GM18907 (cell line): ENCODE data around the gene YBX2.
A peak's percentile ranks its signal among the peaks of the same experiment; 100 is the strongest.

Source experiments
- ATAC-seq: cut with Tn5 transposase; IDR thresholded peaks from one replicate; pipeline ENCODE4 v1.9.1; 2021; ENCODE audit warnings: mild to moderate bottlenecking, moderate library complexity; ENCODE audit not compliant: unreplicated experiment

YBX2 gene

DNA sequence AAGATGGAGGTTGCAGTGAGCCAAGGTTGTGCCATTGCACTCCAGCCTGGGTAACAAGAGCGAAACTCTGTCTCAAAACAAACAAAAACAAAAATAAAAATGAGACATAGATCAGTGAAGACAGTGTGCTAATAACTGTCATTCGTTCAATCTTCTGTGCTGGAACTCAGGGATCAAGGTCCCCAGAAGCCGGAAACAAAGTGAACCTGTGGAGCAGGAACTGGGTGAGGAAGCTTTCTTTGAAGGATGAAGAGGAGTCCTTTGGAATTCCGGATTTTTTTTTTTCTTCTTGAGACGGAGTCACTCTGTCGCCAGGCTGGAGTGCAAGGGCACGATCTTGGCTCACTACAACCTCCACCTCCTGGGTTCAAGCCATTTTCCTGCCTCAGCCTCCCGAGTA is 15.0 kb downstream of the YBX2 start:
- ATAC-seq = no peak

DNA sequence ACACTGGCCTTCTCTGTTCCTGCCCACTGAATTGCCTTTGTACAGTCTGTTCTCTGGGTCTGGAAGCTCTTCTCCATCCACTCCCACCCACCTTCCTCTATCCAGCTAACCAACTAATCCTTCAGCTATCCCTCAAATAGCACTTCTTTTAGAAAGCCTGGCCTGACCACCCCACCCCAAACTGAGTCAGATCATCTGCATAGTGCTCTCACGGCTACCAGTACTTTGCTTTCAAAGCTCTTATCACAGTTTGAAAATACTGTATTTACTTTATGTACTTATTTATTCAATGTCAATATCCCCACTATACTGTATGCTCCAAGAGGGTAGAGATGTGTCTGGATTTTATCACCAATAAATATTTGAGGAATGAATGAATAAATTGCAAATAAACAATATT is 27.7 kb downstream of the YBX2 start:
- ATAC-seq = no peak

DNA sequence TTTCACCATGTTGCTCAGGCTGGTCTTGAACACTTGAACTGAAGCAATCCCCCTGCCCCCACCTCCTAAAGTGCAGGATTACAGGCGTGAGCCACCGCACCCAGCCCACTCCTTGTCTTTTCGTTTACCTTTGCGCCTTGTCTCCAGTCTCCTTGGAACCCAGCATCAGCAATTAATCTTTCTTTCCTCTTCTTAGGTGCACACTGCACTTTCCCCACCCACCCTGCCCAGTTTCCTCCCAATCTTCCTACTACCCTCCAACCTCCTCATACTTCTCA is 30.7 kb downstream of the YBX2 start:
- no peak for ATAC-seq

DNA sequence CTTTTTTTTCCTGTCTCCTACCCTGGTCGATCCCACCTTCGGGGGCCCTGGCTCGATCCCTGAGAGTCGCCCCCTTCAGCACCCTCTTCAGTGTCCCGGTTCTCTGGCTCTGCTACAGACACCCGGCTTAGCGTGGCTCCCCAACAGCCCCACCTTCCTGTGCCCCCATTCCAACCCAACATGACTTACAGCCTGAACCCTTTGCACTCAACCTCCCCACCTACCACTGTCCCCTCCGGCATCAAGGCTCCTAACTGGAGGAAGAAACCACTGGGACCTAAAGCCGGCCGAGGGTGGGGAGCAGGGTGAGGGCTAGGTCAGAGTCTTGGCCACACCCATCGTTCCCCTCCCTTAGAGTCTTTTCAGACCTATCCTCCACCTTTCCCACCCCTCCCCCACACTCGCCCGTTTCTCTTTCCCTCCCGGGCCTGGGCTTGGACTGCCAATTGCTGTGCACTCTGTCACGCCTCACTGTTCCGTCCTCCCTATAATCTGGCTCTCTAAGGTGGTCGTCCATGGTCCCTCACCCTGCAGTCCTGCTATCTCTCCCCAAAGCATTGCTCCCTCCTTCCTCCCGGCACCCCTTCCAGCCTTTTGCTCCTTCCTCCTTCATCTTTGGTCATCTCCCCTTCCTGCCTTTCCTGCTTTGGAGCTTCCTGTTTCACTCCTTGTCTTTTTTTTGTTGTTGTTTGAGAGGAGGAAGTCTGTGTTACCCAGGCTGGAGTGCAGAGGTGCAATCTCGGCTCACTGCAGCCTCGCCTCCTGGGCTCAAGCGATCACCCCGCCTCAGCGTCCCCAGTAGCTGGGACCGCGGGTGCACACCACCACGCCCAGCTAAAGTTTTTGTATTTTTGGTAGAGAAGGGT is 31.3 kb downstream of the YBX2 start:
- no peak for ATAC-seq

DNA sequence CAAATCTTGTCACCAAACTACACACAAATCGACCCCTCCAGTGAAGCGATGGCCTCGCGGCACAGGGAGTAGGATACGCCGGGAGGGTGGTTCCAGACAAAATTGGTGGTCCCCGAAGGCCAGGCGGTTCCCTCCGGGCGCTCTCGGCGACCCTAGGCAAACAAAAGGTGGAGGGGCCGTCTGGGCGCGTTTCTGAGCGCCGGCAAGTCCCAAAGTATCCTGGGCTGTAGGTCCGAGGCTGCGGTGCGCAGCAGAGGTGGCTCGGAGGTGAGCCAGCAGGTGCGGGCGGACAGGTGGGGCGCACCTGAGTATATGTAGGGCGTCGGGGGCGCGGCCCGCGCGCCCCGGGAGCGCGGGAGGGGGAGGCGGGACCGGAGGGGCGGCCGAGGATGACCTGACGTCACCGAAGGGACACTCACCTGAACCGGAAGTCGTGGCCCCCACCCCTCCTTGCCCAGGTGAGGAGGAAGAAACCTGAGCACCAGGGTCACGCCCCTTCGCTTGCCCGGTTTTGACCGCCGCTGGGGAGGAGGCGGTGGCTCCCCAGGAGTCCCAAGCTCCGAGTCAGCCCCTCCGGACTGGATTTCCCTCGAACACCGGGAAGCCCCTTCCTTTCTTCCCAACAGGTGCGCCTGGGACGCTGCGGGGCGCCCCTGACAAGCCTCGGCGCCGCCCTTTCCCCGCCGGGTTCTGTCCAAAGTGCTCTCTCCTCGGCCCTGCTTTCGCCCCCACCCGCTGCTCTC is 32.1 kb downstream of the YBX2 start, which contains the start of gene CLDN7:
TSS of gene CLDN7 (minus strand) at position 287 of the 743 bp plus-strand sequence. CDS start 435 bp downstream, outside the sequence.
- ATAC-seq = no peak

DNA sequence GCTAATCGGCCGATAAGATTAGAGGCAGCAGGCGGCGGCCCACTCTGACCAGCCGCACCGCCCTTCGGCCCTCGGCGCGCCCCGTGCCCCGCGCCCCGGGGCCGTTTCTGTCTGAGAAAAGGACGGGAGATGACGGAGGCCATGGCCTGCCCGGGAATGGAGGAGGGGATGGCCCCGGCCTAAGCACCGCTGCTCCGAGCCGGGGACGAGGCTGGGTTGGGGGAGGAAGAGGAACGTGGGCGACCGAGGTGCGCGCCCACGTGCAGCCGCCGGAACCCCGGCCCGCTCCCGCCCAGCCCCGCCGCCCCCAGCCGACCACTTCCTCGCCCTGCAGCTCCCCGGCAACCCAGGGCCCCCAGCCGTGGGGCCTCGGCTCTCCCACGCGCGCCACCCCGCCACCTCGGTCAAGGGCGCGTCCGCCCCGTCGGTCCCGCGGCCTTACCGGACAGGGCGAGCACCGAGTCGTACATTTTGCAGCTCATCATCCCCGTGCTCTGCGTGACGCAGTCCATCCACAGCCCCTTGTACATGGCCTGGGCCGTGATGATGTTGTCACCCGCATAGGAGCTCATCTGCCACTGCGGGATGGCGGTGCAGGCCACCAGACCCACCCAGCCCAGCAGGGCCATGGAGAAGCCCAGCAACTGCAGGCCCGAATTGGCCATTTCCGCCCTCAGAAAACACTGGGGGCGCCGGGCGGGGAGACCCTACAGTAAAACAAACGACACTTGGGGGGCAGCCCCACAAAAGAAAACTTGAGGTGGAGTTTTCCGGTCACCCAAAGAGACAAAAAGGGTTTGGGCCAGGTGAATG is 32.9 kb downstream of the YBX2 start:
- ATAC-seq = no peak

DNA sequence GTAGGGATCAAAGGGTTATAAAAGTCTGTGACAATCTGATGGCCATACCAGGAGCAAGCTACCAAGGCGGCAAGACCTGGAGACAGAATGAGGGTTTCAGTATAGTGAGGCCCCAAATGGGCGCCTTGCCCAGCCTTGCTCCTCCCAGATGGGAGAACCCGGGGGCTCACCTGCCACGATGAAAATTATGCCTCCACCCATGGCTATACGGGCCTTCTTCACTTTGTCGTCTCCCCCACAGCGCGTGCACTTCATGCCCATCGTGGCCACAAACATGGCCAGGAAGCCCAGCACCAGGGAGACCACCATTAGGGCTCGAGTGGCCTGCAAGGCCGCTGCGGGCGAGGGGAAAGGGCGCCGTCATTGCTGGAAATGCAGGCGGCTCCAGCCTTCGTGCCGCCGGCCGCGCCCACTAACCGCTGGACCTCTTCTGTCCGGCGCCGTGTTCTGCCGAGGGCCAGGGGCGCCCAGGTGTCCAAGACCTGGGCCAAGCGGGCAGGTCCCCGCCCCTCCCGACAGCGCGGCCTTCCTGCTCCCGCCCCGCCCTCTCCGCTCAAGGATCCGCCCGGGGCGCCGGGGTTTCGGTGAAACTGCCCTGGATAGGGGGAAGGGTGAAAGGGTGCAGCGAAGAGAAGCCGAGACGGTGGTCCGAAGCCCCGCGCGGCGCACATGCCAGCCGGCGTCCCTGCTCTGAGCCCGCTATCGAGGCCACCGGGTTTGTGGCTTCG is 33.6 kb downstream of the YBX2 start:
- no peak for ATAC-seq

DNA sequence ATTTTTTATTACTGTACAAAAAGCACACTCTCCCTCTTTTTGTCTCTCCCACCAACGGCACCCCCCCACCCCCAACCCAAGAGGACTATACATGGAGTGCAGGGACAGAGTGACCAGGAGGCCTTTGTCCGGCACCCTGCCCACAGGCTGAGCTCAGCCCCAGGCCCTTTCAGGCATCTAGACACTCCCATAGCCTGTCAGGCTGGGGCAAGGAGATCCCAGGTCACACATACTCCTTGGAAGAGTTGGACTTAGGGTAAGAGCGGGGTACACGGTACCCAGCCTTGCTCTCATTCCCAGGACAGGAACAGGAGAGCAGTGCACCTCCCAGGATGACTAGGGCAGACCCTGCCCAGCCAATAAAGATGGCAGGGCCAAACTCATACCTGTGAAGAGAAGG is 34.3 kb downstream of the YBX2 start:
- ATAC-seq = no peak

DNA sequence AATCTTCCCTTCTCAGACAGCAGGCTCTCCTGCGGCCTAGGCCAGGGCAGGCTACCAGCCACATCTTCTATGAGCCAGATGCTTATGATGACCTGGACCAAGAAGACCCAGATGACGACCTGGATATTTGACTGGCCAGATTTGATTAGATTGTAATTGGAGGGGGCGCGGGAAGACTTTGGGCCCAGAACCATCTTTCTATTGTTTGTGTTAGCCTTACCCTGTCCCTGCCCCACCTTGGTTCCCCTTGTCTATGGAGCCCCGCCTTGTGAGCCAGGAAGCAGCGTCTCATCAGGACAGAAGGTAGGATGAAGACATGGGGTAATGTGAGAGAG is 34.9 kb downstream of the YBX2 start:
- no peak for ATAC-seq

DNA sequence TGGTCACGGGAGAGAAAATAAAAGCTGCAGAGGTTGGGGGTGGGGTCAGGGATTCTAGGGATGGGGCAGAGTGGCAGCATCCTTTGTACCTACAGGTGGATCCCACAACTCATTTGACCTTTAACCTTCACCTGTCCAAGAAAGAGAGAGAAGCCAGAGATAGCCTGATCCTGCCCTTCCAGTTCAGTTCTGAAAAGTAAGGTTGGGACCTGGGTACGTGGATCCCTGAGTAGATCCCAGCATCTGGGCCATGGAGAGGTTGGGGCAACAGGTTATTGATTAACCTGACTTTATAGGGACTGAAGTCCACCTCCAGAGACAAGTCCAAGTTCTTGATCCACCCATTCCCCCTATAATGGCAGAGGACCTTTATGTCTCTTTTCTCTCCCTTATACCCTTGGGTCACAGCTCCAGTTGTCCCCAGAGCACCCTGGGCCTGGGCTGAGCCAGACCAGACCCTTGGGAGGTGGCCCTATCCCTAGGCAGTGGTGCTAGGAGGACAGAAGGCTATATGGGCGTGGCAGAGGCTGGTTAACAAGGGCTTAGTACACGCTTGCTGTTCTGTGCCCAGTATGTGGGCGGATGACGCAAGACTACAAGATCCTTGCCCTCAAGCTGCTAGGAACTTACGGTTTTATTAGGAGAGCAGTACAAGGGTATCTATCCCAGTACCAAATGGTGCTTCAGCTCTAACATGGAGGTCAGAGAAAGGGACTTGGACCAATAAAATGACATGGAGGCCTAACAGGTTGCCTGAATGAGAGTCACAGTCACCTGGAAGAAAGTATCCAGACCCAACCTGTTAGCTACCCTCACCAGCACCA is 35.5 kb downstream of the YBX2 start:
- no peak for ATAC-seq

DNA sequence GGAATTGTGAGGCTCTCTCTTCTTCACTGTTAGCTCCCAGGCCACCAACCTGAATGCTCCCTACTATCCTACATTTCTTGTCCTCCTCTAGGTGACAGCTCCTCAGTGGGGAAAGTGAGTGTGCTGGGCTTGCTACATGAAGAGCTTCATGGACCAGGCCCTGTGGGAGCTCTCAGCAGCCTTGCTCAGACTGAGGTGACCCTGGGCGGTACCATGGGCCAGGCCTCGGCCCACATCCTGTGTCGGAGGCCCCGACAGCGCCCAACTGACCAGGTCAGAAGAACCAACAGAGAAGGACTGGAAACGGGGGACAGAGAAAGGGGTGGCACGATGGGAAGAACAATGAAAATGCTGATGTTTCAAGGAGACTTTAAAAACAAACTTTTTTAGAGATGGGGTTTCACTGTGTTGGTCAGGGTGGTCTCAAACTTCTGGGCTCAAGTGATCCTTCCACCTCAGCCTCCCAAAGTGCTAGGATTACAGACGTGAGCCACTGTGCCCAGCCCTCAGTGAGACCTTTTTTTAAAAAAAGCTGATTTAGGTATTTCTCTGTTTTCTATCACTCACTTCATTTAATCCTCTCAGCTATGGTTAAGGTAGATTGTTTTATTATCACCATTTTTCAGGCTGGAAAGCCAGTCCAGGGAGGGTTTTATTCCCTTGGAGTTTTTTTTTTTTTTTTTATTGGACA is 37.5 kb downstream of the YBX2 start:
- ATAC-seq = no peak

DNA sequence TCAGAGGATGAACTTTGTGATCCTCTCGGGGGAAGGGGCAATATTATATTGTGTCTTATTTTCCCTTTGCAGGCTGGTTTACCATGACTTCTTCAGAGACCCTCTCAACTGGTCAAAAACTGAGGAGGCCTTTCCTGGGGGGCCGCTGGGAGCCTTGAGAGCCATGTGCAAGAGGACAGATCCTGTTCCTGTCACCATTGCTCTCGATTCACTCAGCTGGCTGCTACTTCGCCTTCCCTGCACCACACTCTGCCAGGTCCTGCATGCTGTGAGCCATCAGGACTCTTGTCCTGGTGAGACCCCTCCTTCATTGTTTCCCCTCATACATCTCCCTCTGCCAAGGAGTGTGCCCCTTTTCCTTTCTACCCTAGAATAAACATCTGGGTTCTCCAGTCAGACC is 39.9 kb downstream of the YBX2 start:
- no peak for ATAC-seq

DNA sequence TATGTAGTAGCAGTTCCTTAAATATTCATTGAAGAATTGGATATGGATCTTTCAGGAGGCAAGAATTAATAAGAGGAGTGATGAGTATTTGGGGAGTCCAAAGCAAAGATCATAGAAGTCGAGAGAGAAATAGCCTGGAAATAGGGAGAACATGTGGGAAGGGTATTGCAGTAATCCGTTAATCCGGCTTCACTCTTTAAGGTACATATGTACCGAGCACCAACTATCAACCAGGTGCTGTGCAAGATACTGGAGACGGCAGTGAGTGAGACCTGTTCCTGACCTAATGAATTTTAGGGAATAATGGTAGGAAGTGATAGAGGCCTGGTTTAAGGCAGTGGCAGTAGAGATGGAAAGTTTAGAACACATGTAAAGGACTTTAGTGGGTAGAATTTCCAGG is 41.4 kb downstream of the YBX2 start:
- ATAC-seq = no peak

DNA sequence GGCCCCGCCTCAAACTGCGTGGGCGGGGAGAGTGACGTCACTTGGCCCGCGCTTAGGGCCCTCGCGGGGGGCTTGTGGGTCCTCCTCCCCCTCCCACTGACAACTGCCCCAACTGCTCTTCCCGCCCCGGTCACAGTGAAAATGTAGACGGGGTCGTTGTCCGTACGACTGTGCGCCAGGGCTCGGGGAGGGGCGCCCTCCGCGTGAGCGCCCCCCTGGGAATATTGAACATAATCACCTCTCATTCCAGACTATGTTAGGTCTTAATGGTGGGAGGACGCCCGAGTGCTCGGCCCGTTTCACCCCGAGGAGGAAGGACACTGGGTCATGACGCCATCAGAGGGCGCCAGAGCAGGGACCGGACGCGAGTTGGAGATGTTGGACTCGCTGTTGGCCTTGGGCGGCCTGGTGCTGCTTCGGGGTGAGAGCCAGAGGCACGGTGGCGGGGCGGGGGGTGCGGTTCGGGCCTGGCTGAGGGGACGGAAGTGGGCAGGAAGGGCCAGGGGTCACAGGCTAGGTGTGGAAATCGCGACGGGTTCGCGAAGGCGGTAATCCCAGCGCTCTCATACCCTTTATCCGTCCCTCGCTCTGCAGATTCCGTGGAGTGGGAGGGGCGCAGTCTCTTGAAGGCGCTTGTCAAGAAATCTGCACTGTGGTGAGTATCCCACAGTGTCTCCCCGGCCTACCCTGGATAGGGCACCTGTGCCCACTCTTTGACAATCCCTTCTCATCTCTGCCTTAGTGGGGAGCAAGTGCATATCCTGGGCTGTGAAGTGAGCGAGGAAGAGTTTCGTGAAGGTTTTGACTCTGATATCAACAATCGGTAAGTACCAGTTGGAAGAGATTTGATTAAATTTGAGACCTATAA is 42.0 kb downstream of the YBX2 start, which contains the start of gene ELP5:
TSS of gene ELP5 (plus strand) at position 40 of the 868 bp plus-strand sequence. CDS start at position 376, 336 bp downstream.
- ATAC-seq = peak; percentile 60

DNA sequence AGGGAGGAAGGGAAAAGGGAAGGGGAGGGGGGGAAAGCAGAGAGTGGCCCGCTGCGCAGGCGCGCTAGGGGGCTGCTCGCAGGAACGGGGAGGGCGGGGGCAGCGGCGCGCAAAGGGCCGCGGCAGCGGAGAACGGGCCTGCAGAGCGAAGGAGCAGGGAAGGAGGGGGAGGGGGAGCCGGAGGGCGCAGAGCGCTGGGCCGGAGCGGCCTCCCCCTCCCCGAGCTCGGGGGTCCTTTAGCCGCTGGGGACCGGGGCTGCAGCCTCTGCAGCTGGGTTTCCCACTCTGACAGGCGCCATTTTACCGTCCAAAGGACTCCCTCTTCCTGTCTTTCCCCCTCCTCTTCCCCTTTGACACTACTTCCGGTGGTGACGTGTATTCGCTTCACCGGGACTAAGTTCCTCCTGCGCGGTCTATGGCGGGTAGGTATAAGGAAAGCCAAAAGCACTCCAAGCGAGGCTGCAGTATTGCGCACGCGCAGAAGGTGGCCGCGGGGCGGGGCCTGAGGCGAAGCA is 42.7 kb downstream of the YBX2 start, which contains the start of gene CTDNEP1:
TSS of gene CTDNEP1 (minus strand) at position 74 of the 515 bp plus-strand sequence. CDS start 438 bp downstream, outside the sequence.
- ATAC-seq = peak; percentile 84

DNA sequence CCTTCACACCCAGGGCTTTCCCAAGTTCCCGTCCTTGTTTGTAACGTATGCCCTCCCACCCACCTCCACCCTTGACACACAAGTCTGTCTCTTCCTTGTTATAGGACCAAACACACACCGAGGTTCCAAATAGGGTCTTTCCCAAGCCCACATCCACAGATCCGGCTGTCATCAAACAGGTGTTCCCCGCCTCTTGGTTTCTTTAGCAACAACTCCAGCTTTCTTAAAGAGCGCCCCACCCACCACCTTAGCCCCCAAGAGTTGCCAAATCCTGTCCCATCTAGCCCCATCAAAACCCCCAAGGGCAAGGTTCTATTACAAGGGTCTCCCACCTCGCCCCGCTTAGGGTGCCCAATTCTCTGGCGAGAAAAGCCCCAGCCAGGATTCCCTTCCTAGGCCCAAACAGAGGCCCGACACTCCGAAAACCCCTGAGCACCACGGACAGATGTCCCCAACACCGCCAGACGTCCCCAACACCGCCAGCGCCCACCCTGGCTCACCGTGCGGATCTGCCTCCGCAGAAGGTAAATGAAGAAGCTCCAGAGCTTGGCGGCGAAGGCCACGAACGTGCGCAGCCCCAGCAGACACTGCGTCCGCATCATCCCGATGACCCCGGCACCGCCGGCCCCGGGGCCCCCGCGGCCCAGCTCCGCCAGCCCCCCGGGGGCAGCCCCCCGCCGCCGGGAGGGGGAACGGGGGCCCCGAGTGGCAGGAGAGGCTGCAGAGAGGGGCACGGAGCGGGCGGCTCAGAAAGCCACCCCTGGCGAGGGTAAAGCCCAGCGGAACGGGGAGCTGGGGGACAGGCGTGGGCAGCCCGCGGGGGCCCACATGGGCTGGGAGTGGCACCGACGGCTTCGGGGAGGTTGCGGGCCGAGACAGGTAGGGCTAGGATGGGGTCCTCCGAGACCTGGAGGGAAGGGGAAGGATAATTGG is 43.5 kb downstream of the YBX2 start:
- no peak for ATAC-seq

DNA sequence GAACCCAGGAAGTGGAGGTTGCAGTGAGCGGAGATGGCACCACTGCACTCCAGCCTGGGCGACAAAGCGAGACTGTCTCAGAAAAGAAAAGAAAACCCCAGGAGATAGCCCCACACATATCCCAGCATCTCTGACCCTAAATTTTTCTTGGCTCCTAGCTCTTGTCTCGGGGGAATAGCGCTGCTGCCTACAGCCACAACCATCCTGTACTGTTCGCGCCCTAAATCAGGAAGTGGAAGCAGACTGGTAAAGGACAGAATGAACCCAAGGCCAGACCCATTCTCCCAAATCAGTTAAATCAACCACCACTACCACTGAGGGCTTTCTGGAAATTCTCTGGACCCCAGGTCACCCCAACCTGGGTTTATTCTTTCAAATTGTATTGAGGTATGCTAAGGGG is 44.6 kb downstream of the YBX2 start:
- no peak for ATAC-seq
